WERI-Rb-1 (cell line): ENCODE data around the gene CANX.
A peak's percentile ranks its signal among the peaks of the same experiment; 100 is the strongest.
"Not testable (repeated sequence)": the region's sequence is repeated elsewhere in the genome, so short reads cannot be mapped to it uniquely, and the experiment has no call there.

ENCODE experiments used
- DNase-seq: peaks from one replicate; pipeline ENCODE4 v3.0.0-alpha.2; 2020
- H3K27ac ChIP-seq: fragments of 250-450 bp; sonication (Bioruptor Pico); 2 replicates; pipeline ENCODE4 v1.5.1; 2020; ENCODE audit warnings: mild to moderate bottlenecking, moderate library complexity
- H3K27me3 ChIP-seq: fragments of 250-450 bp; sonication (Bioruptor Pico); 2 replicates; pipeline ENCODE4 v1.5.1; 2021; ENCODE audit warnings: mild to moderate bottlenecking, low read depth, moderate library complexity; ENCODE audit not compliant: insufficient read depth, severe bottlenecking
- H3K36me3 ChIP-seq: fragments of 250-450 bp; sonication (Bioruptor Pico); 2 replicates; pipeline ENCODE4 v1.5.1; 2020; ENCODE audit warnings: mild to moderate bottlenecking, moderate library complexity
- H3K4me3 ChIP-seq: 2 replicates; pipeline ENCODE4 v1.5.1; 2011; ENCODE audit warnings: low read depth, mild to moderate bottlenecking, control low read depth, low read length
- H3K9me3 ChIP-seq: fragments of 250-450 bp; sonication (Bioruptor Pico); 2 replicates; pipeline ENCODE4 v1.5.1; 2021; ENCODE audit warnings: mild to moderate bottlenecking, moderate library complexity; ENCODE audit not compliant: severe bottlenecking
- TF ChIP-seq, protein P1 (sequence below): IDR thresholded peaks from 2 replicates; pipeline ENCODE4 v1.5.1; 2011; ENCODE audit warnings: low read depth, mild to moderate bottlenecking, control low read depth, inconsistent platforms, low read length

The CANX gene

DNA sequence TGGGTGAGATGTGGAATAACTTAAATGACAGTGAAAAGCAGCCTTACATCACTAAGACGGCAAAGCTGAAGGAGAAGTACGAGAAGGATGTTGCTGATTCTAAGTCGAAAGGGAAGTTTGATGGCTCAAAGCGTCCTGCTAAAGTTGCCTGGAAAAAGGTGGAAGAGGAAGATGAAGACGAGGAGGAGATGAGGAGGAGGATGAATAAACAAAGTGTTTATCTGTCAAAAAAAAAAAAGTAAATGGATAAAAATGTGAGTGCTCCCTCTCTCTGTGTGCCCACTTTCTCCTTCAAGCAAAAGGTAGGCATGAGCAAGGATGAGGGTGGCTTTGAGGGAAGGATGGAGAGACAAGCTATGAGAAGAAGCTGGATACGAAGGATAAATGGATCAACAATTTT, 4.2 kb upstream of the CANX start:
- TF ChIP-seq, protein P1, sequence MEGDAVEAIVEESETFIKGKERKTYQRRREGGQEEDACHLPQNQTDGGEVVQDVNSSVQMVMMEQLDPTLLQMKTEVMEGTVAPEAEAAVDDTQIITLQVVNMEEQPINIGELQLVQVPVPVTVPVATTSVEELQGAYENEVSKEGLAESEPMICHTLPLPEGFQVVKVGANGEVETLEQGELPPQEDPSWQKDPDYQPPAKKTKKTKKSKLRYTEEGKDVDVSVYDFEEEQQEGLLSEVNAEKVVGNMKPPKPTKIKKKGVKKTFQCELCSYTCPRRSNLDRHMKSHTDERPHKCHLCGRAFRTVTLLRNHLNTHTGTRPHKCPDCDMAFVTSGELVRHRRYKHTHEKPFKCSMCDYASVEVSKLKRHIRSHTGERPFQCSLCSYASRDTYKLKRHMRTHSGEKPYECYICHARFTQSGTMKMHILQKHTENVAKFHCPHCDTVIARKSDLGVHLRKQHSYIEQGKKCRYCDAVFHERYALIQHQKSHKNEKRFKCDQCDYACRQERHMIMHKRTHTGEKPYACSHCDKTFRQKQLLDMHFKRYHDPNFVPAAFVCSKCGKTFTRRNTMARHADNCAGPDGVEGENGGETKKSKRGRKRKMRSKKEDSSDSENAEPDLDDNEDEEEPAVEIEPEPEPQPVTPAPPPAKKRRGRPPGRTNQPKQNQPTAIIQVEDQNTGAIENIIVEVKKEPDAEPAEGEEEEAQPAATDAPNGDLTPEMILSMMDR = no peak
- no peak for DNase-seq
- H3K36me3 ChIP-seq = no peaks in the 10 kb centered on the region
- no peak overlapping the region for H3K27ac ChIP-seq
- no peak overlapping the region for H3K4me3 ChIP-seq
- no peaks in the 10 kb centered on the region for H3K9me3 ChIP-seq
- no peaks in the 10 kb centered on the region for H3K27me3 ChIP-seq

DNA sequence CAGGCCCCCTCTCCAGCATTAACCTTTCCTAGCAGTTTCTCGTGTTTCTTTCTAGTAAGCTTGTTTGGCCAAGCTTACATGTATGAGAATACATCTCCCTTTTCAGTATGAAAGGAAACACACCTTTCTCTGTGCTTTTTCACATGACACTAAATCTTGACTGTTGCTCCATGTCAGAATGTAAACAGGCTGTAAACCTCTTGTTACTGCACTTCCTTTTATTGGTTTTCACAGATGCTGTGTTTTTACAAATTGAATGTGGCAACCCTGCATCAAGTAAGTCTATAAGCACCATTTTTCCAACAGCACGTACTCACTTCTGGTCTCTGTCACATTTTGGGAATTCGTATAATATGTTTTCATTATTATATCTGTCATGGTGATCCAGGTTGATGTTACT, 2.2 kb upstream of the CANX start:
- Histone ChIP-seq H3K9me3 (no peaks in the 10 kb centered on the region), H3K27me3 (no peaks in the 10 kb centered on the region), H3K36me3 (no peaks in the 10 kb centered on the region), H3K4me3 (no peak overlapping the region), H3K27ac (no peak overlapping the region)
- no peak for DNase-seq
- TF ChIP-seq, protein P1 = no peak

DNA sequence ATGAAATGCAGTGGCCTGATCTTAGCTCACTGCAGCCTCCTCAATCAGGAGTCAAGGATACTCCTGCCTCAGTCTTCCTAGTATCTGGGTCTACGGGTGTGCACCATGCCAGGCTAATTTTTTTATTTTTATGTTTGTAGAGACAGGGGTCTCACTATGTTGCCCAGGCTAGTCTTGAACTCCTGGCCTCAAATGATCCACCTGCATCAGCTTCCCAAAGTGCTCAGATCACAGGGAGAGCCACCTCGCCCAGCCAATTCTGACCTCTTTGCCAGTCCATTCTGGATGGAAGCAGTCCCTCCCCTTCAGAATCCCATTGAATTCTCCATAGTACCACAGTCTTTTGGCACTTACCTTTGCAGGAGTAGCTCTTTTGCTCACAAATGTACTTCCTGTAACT, 1.7 kb upstream of the CANX start:
- Histone ChIP-seq H3K36me3 (no peaks in the 10 kb centered on the region), H3K27ac (no peak overlapping the region), H3K4me3 (no peak overlapping the region)

DNA sequence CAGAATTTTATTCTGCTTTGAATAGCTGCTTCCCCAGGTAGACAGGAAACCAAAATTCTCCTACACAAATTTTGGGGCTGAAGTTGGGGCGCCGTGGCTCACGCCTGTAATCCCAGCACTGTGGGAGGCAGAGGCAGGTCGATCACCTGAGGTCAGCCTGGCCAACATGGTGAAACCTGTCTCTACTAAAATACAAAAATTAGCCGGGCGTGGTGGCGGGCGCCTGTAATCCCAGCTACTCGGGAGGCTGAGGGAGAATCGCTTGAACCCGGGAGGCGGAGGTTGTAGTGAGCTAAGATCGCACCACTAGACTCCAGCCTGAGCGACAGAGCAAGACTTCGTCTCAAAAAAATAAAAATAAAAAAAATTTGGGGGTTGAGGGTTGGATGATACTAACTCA, 1.2 kb upstream of the CANX start:
- Histone ChIP-seq H3K27ac (peak overlapping the region; percentile 93), H3K4me3 (peak overlapping the region; percentile 54)
- not testable (repeated sequence) for DNase-seq, H3K9me3 ChIP-seq, H3K27me3 ChIP-seq, H3K36me3 ChIP-seq

More for the DNA sequence above, 1.7 kb upstream of the CANX start:
- TF ChIP-seq, protein P1 = no peak
- no peak for DNase-seq
- Histone ChIP-seq H3K9me3 (no peaks in the 10 kb centered on the region), H3K27me3 (no peaks in the 10 kb centered on the region)

DNA sequence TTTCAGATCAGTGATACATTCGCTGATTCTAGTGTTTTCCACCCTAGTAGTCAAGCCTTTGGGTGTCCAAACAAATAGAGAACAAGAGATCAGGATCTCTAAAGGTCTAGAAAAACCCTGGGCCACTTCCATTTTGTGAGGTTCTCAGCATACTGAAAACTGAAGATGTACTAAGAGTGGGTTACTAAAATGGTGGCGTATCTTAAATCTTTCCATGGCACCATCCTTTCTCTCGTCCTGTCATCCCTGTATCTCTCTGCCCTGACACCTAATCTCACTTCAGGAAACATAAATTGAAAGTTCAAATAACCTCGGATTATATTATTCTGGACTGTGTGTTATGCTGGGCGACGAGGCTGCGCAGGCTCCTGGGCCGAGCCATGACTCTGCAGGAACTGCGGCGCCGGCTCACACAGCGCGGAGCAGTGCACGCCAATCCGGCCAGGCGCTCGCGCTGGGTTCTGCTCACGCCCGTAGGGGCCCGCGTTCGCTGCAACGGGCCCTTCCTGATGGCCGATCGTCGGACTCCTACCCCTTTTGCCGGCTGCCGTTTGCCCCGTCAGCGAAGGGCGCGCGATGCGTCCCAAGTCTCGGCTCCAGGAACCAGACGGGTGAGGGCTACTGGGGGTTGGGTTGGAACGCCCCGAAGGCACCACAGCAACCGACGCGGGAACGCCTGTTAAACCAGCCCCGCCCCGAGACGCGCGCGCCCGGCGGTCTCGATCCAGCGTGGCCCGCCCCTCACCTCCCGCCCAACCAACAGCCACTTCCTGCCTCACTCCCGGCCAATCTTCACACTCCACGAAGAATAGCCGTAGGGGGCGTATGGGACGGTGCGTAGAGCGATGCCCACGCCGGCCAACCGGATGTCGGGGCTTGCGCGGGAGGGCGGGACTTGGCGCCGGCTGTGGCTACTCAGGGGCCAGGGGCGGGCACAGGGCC, 503 bp upstream of the CANX start:
- no peaks in the 10 kb centered on the region for H3K9me3 ChIP-seq
- no peaks in the 10 kb centered on the region for H3K36me3 ChIP-seq
- peak overlapping the region; percentile 64 for H3K4me3 ChIP-seq
- no peaks in the 10 kb centered on the region for H3K27me3 ChIP-seq
- TF ChIP-seq, protein P1 = no peak
- peak overlapping the region; percentile 93 for H3K27ac ChIP-seq
- DNase-seq = peak; percentile 95

DNA sequence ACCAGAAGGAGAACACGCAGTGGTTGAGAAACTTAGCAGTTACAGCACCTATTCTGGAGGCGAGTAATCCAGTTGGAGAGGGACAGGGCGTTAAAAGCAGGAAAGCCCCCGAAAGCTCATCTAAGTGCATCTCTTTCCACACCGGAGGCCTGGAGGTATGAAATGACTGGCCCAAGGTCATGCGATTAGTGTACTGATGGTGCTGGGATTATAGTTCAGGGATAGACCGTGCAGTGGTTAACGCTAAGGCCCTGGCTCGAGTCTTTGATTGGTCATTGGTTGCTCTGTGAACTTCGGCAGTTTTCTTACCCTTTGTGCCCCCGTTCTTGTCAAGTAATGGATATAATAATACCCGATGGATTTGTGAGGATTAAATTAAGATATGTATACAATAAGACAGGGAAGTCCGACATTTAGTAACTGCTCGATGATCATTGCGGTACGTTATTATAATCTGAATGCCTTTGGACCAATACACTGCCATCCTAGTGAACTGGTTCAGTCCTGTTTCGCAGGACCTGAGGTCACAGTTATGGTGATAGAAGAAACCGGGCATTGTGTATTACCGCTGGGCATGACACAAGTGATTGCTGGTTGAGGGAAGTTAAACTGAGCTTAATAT, 960 bp downstream of the CANX start:
- TF ChIP-seq, protein P1 = no peak
- peak overlapping the region; percentile 64 for H3K4me3 ChIP-seq
- DNase-seq = peak; percentile 19
- H3K27ac ChIP-seq = peak overlapping the region; percentile 93
- H3K36me3 ChIP-seq = peaks cover 8% of the 10 kb centered on the region; the same call in 1 of the 2 replicates
- H3K9me3 ChIP-seq = no peaks in the 10 kb centered on the region
- H3K27me3 ChIP-seq = no peaks in the 10 kb centered on the region
